Upper lobe of left lung (tissue), 4 donors: Measurements from ENCODE around the gene ATF7.

Experiments
- CTCF ChIP-seq, 6 experiments: fragments of 450-650 bp in 4 of 6; fragments of 200-600 bp in 2 of 6; sonication (generic) in 2 of 6; IDR thresholded peaks; one replicate each; pipeline ENCODE4 v1.5.1; 2016 to 2019; ENCODE audit warnings: antibody characterized with exemption in 6 of 6
- POLR2A ChIP-seq, 4 donors: fragments of 450-650 bp; IDR thresholded peaks; one replicate each; pipeline ENCODE4 v1.5.1; 2016 to 2017; ENCODE audit warnings: antibody characterized with exemption in 4 of 4, mild to moderate bottlenecking in 2 of 4

DNA sequence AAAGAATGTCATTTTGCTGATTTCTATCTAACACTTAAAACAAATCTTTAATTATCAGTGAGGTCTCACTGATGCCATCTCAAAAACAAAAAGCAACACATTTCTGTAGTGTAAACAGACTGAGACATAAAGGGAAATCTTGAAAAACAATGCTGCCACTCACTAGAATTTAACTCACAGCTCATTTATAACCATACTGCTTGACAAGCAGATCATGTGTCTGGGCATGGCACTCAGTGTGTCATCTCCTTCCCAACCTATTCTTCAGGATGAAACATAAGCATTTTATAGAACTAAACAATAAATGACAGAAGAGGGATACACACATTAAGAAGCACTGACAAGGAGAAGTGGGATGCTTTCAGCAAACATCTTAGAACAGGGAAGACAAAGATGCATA, 22.4 kb downstream of the ATF7 start:
- no peak for TF ChIP-seq POLR2A (IDR thresholded peaks at IDR 0.05)
- TF ChIP-seq CTCF (IDR thresholded peaks at IDR 0.05): no peak
